Measurements from ENCODE around the gene BOD1L1.

The BOD1L1 gene

DNA sequence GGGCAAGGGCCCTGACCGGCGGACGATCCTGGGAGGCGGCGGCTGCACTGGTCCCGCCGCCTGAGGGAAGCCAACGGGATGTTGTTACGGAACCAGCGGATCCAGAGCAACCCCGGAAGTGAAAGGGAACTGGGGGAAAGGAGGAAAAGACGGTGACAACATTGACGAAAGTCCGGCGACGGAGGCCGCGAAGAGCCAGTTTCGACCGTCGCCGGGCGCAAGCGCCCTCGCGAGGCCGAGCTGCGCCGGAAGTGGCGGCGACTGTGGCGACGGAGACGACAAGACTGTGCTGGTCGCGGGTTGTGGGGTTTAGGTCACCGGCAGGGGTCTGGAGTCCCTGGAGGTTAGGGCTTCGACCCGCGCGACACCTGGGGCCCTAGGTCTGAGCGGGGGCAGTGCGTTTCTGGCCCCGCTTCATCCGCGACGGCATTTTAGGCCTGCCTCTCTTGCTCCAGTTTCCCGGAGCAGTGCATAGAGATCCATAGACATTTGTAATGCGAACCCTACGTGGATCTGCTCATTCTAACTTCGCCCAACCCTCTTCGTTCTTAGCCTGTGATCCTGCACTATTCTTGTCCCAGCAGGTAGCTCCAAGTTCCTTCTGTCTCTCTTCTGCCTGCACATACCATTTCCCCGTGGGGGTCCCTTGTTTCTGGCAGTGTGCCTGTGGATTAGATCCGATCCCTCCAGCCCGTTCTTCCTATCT is at the start of gene BOD1L1:
BOD1L1 (minus strand) TSS at position 120 of the 706 bp plus-strand sequence. CDS start 138 bp downstream, outside the sequence.
- DNase-seq, result peak; percentile 91

DNA sequence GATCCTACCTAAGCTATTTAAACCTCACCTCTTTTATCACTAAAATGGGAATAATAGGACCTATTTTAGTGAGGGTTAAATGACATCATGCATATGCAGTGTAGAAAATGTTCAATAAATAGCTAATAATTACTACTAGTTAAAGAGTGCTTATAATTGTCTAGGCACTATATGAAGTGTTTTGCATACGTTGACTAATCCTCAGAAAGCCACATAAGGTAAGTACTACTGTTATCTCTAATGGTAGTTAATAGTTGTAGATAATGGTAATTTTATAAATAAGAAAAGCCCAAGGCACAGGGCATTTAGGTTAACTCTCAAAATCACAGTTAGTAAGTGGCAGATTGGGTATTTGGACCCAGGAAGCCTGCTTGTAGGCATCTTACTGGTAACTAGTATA is 47.4 kb upstream of the BOD1L1 start:
- no peak for DNase-seq

DNA sequence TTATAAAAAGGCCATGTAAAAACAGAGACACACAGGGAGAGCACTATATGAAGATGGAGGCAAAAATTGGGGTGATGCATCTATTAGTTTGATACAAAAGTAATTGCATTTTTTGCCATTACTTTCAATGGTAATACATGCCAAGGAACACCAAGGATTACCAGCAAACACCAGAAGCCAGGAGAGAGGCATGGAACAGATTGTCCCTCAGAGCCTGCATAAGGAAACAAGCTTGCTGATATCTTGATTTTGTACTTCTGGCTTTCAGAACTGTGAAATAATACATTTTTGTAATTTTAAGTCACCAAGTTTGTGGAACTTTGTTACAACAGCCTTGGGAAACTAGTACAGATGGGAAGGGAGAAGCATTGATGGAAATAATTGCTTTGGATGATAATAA is 45.6 kb upstream of the BOD1L1 start:
- no peak for DNase-seq

DNA sequence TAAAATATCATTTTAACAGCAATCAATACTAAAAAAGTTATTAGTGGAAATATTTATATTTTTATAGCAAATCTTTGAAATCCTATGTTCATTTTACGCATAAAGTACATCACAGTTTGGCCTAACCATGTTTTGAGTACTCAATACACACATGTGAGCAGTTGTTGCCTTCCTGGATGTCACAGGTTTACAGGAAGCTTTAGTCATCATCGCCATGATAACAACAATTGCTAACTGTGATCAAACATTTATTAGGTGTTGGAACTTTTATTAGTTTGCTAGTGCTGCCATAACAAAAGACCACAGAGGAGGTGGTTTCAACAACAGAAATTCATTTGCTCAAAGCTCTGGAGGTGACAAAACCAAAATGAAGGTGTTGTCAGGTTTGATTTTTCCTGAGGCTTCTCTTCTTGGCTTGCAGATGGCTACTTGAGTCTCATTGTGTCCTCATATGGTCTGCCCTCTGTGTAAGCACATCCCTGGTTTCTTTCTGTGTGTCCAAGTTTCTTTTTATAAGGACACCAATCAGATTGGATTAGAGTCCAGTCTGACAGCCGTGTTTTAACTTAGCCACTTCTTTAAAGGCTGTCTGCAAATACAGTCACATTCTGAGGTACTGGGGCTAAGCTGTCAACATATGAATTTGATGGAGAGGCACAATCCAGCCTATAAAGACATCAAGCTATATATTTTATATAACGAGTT is 43.1 kb upstream of the BOD1L1 start:
- no peak for DNase-seq

DNA sequence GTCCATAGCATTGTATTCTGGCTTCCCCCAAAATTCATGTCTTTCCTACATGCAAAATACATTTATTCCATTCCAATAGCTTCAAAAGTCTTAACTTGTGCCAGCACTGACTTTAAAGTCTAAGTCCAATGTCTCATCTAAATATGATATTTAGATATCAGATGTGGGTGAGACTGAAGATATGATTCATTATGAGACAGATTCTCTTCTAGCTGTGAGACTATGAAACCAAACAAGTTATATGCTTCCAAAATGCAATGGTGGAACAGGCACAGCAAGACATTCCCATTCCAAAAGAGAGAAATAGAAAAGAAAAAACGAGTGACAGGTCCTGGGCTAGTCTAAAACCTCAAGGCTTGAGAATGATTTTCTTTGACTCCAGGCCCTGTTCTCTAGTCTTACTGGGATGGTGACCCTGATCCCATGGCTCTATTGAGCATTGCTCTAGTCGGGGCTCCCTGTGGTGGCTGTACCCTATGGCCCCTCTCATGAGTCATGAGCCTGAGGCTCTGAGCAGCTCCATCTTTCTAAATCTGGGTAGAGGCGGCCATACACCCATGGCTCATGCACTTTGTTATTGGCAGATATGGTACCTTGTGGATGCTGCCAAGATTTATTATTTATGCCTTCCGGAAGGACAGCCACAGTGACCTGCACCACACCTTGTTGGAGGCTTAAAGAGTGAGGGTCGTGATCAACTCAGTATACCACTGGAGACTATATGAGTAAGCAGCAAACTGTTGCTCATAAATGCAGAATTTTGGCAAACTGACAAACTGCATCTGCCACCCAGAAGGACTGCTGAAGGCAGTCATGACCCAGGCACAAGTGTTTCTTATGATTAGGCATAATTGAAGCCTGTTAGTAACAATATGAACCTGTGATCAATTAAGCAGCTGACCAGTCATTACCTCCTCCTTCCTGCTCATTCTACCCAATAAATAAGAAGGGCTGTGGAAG is 38.5 kb upstream of the BOD1L1 start:
- no peak for DNase-seq

DNA sequence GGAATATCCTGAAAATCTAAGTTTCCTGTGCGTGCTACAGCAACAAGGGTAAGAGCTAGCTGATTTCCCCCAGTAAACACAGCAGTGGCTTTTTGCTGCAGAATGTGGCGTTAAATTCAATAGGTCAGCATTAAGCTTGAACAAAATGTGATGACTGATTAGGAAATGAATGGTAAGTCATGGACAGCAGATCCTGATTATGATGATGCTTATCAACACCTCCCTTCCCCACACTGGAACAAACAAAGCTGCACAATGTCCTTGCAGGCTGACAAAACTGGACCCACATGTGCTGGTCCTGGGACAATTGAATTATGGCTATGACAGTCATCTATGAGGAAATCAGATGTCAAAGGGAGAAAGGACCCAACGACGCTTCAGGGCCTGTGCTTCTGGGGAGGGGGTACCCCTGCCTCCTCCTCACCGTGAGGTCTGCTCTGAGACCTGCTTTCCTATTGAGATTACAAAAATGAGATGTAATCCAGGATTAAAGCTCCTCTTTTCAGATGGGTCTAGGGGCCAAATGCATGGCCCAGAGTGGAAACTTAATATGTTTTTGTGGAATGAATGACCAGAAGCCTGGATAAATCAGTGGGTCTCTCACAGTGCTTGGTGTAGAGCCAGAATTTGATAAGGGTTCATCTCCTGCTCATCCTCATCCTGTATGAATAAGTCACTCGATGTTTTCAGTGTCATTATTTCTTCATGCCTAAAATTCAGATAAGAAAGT is 32.0 kb upstream of the BOD1L1 start:
- DNase-seq, result no peak

DNA sequence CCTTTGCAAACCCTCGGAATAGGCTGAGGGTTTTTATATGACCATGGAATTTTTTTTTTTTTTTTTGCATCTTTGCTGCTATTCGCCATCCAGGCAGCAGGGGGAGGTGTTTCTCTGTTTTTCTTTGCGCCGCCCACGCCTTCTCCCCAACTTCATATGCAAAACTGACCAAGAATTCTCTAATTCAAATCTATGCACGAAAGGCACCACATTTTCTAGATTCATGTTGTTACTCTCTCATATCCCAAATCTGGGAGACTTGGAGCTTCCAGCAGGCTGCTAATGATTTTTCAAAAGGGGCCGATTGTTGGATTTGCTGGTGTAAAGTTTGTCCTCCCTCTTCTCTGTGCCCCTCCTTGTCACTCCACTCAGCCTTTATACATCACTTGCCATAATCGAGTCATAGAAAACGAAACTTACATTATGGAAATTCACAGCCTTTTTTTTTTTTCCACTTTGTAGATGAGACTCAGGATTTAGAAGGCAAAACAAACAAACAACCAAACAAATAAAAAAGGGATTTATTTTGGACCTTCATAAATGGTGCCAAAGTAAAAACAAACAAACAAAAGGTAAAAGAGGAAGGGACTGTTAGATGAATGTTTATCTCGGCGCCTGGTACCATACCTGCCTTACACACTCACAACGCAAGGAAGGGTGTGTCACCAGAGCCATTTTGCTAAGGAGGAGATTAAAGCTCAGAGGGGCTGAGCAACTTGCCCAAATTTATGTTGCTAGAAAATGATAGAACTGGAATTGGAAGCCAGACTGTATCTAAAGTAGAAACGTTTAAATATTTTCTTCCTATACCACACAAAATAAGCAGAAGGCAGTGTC is 29.3 kb upstream of the BOD1L1 start:
- DNase-seq, result peak; percentile 20

DNA sequence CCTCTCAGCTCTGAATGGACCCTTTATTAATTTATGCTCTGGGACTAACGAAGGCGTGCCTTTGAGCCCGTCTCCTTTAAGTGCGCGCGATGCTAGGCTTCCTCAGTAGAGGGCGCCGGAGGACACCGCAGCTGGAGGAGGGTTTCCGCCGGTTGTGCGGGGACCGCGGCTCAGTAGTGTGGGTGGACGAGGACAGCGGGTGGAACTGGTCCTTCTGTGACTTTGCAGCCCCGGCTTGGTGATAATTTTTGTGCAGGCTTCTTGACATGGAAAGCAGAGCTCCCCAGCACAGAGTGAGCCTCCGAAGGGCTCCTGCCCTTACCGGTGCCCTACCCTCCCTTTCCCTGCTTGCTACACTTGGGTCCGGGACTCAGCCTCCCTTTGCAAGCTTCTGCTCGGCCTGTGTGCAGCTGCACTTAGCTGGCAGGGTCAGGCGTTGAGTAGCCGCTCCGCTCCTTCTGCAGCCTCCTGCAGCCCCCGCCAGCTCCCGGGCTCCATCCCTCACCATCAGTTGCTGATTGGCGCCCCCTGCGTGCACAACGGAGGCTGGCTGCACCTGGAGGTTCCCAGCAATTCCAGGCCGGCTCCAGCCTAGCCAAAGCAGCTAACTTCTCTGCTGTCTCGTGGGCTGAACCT is 26.8 kb upstream of the BOD1L1 start:
- DNase-seq, result peak; percentile 39

DNA sequence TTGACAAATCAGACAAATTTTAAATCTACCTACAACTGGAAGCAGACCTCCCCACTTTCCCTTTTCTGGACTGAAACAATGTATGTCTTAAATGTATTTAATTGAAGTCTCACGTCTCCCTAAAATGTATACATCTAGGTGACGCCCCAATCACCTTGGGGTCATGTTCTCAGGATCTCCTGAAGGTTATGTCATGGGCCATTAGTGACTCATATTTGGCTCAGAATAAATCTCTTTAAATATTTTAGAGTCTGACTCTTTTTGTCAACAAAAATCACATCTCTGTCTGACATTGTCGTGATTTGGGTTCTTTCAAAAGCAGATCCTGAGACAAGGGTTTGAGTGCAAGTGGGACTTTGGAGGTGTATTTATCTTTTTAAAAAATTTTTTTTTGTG is 26.2 kb upstream of the BOD1L1 start:
- no peak for DNase-seq

DNA sequence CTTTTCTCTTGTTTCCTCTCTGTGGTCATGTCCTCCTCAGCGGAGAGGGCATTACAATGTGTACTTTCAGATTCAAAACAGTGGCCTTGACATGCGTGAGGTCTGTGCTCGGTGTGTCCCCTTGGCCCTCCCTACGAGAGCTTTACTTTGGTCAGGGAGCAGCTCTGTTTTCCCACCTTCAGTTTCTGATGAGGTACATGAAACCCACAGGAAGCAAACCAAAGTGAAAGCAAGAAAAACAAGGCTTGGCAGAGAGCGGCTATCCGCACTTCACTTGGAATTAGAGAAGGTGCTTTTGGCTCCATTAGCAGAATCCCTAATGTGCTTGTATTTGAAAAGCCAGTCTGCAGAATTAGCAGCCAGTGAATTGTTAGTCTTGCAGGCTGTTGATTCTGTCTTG is 19.5 kb upstream of the BOD1L1 start:
- no peak for DNase-seq

DNA sequence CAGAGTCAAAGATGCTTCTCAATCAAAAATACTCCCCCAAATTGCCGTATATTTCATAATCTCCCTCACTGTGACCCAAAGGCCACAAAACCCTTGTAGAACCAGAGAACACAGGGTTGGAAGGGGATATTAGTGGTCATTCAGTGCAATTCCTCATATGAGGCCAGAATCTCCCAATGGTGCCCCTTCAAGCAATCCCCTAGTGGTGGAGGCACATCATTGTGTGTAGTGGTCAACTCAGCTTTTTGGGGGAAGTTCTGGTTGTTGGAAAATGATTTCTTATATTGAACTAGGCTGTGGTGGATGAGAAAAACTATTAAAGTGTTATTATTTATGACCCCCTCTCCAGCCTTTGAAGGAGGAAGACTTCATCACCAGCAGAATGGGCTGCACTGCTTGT is 17.6 kb upstream of the BOD1L1 start:
- DNase-seq, result no peak

DNA sequence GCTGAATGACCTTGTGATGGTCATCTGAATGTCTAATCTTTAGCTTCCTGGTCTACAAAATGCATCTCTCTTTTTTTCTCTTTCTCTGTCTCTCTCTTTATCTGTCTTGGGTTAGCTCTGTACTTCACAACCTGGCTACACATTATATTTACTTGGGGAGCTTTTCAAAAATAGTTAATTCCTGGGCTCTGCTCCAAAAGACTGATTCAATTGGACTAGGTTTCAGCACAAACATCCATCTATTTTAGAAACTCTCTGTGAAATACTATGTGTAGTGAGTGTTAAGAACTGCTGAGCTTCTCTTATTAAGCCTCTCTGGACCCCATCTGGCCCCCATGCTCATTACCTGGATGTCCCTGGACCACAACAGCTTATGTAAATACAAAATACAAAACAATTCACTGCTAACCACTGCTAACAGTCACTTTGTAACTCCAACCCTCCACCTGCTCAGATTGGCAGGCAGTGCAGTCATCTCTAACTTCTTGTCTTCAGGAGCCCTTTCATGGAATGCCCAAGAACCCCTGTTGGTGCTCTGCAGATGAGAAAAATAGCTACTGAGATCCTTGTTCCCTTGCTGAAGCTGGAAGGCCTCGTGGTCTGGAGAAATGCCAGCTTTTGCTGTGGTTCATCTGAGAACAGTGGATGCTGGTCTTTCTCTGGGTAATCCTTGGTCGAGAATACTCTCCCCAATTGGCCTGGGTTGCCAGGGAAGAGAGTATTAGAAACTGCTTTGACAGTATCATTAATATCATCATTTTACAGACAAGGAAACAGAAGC is 14.8 kb upstream of the BOD1L1 start:
- peak; percentile 23 for DNase-seq

DNA sequence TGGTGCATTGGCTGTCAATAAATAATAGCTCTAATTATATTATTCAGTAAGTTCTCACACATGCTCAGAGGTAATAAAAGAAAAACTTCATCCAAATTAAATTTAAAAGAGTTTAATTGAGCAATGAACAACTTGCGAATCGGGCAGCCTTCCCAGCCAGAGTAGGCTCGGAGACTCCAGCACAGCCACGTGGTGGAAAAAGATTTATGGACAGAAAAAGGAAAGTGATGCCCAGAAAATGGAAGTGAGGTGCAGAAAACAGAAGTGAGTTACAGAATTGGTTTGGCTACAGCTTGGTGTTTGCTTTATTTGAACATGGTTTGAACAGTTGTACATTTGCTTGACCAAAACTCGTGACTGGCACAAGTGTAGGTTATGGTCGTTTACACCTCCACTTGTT is 13.6 kb upstream of the BOD1L1 start:
- no peak for DNase-seq

DNA sequence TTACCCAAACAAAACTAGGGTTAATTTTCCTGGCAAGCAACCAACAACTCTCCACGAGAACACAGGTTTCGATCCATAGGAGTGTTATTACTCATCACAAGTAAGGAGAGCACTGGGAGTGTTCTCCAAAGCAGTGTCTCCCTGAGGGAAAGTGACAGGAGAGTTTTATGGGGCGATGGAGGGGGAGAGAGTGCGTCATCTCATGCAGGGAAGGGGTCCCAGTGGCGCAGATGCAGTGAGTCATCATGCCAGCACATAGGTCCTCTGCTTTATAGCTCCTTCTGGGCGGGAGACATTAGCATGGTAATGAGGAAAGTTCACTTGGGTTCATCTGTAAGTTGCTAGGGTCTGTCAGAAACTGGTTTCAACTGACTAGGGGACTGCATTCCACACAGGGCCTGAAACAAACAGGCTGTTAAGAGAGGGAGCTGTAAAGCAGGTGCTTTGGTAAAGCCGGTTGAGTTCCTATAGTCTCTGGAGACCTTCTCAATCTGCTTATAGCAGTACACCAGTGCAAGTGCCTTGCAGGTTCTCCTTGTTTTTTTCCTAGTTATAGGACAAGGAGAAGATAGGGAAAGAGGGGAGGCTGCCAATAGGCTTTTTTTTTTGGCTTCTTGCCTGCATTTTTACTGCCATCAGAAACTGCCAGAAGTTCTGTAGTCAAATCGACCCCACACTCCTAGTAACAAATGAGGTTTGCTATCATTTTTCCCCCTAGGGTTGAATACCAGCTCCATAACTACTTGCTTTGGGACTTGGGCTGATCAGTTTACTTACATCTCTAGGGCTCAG is 12.8 kb upstream of the BOD1L1 start:
- no peak for DNase-seq

DNA sequence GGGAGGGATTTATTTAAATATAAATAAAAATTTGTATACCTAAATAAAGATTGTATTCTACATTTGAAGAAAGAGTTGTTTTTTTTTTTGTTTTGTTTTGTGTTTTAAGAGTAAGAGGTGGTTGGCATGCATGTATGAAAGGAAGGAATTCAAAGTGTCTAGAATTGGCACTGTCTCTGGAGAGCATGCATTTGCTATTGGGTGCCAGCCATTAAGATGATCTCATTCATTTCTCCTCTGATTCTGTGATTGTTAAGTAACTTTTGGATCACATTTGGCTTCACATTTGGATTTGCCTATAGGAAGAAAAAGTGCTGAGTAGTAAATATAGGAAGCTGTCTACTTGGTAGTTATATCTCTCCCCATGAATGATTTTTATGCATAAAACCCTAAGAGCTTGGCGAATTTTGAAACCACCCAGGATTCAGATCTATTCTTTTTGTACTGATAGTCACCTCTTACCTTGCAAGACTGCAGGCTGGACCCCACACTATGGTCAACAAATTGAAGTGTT is 7.8 kb upstream of the BOD1L1 start:
- no peak for DNase-seq

DNA sequence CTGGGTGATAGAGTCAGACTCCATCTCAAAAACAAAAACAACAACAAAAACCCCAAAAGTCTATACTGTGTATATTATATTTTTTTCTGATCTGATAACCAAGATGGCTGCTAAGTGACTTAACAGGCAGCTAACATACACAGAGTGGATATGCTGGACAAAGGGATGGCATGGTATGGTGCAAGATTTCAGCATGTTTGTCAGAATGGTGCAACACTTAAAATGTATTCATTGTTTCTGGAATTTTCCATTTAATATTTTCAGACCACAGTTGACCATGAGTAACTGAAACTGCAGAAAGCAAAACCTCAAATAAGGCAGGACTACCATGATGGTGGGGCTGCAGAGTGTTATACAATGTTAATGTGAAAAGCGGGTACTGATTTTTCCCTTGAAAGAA is 6.1 kb upstream of the BOD1L1 start:
- DNase-seq, result no peak

DNA sequence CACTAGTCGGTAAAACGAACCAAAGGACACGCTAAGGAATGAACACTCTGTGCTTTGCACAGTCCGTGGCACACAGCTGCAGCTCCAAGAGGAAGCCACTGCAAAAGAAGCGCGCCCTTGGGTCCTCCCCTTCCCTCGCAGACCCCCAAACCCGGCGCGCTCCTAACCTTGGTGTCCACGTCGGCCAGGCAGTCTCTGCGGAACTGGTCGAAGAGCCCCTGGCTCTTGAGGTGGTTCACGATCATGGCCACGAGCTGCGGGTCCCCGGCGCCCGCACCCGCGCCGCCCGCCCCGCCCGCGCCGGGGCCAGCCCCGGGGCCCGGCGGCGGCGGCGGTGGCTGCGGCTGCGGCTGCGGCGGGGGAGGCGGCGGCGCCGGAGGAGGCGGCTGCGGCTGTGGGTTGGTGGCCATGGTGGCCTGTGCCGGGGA is 333 bp downstream of the BOD1L1 start:
- no peak for DNase-seq

DNA sequence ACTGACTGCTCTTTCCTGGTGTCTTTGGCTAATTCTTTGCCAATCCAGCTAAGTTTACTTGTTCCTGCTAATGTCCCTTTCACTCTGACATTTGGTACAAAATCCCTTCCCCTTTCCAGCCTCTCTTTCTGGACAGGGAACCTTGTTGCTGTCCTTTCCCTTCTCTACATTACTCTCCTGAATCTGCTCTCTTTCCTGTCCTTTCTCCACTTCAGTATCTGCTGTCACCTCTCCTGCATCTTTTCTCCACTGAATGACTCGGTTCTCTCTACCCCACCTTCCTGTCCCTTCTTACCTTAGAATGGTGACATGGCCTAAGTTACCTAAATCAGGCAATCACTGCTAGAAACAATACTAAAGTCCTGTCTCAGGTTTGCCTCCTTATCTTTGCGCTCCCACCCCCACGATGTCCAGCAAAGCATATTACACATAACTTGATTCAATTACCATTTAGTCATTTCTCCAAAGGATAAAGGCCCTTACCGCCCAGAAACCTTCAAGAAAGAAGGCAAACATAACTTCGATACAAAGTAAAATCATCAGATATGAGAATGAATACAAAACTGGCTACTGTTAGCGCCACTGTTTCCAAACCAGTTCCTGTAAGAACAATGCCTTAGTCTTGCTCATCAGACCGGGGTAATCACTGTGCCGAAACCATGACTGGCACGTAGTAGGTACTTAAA is 890 bp downstream of the BOD1L1 start:
- DNase-seq, result no peak
